GM12878 (cell line): Measurements from ENCODE around the gene CSHL1. TPM values are rescaled to one million over a fixed set of nuclear protein-coding genes. Genes with fewer than 3 reads are reported as not detected.
A peak's percentile ranks its signal among the peaks of the same experiment; 100 is the strongest.
"Not testable (repeated sequence)": the region's sequence is repeated elsewhere in the genome, so short reads cannot be mapped to it uniquely, and the experiment has no call there.

ENCODE experiments used
- ATAC-seq: fragments of 200-7000 bp; cut with Tn5 transposase; 3 replicates; pipeline ENCODE4 v1.9.1; 2020; ENCODE audit warnings: mild to moderate bottlenecking, moderate library complexity
- BruUV-seq: library from RNA; stranded (reverse); fragments of 400-500 nt; replicated peaks from 2 replicates; lab custom pipeline; 2021; lab: Mats Ljungman, UMichigan
- CTCF ChIA-PET: fragments of 300-600 bp; sonication (Branson Sonifier 250); formaldehyde crosslinking; extraction: SDS; loops from one replicate; lab custom pipeline; 2021; ENCODE audit warnings: inconsistent platforms; lab: Yijun Ruan, JAX
- POLR2A ChIA-PET: fragments of 350-600 bp; formaldehyde crosslinking; extraction: SDS; loops from one replicate; lab custom pipeline; 2021; ENCODE audit warnings: inconsistent platforms; lab: Charles Lee
- RAD21 ChIA-PET: fragments of 300-600 bp; sonication (Branson Sonifier 250); formaldehyde crosslinking; loops from one replicate; lab custom pipeline; 2023; ENCODE audit warnings: antibody characterized with exemption; ENCODE audit not compliant: unreplicated experiment; lab: Charles Lee
- SMC1A ChIA-PET: fragments of 300-600 bp; sonication (Branson Sonifier 250); formaldehyde crosslinking; loops from one replicate; lab custom pipeline; 2023; ENCODE audit not compliant: unreplicated experiment, uncharacterized antibody; lab: Charles Lee
- DNase-seq: peaks from one replicate; pipeline ENCODE4 v3.0.0-alpha.2; 2011; ENCODE audit warnings: low read depth, low spot score
- FAIRE-seq: peaks from 3 replicates; lab custom pipeline; 2011; peaks lifted over from hg19 to GRCh38; lab: Jason Lieb, UNC
- H2AFZ ChIP-seq: 2 replicates; pipeline ENCODE4 v1.6.0; 2011; ENCODE audit warnings: low read depth, low read length, control low read depth; ENCODE audit not compliant: control insufficient read depth
- H3K27ac ChIP-seq: 2 replicates; pipeline ENCODE4 v1.5.1; 2011; ENCODE audit warnings: control low read depth; ENCODE audit not compliant: control insufficient read depth, insufficient read depth
- H3K27me3 ChIP-seq, 2 experiments: replicated peaks in 1 of 2; 2 replicates each; pipeline versions ENCODE4 v1.6.0 to v1.6.1; 2011; ENCODE audit warnings: low read length in 1 of 2; ENCODE audit not compliant: control insufficient read depth in 2 of 2, insufficient read depth in 2 of 2
- H3K36me3 ChIP-seq, 2 experiments: 2 replicates each; pipeline ENCODE4 v1.5.1; 2011; ENCODE audit warnings: low read length in 1 of 2; ENCODE audit not compliant: control insufficient read depth in 2 of 2, insufficient read depth in 2 of 2
- H3K4me1 ChIP-seq: 2 replicates; pipeline ENCODE4 v1.6.1; 2011; ENCODE audit warnings: mild to moderate bottlenecking, low read length, moderate library complexity, mixed read lengths; ENCODE audit not compliant: control insufficient read depth, insufficient read depth
- H3K4me2 ChIP-seq: 2 replicates; pipeline ENCODE4 v1.6.0; 2011; ENCODE audit warnings: control low read depth; ENCODE audit not compliant: control insufficient read depth, insufficient read depth
- H3K4me3 ChIP-seq: fragments of 200-600 bp; sonication (generic); 2 replicates; pipeline ENCODE4 v1.5.1; 2016
- H3K79me2 ChIP-seq: 2 replicates; pipeline ENCODE4 v1.6.0; 2011; ENCODE audit warnings: low read length; ENCODE audit not compliant: control insufficient read depth, insufficient read depth
- H3K9ac ChIP-seq: 2 replicates; pipeline ENCODE4 v1.8.0; 2011; ENCODE audit warnings: low read length, control low read depth, mixed read lengths; ENCODE audit not compliant: control insufficient read depth, insufficient read depth
- H3K9me3 ChIP-seq: replicated peaks from 3 replicates; pipeline ENCODE4 v1.5.1; 2011; ENCODE audit warnings: mild to moderate bottlenecking, low read length; ENCODE audit not compliant: control insufficient read depth, insufficient read depth
- H4K20me1 ChIP-seq: 2 replicates; pipeline ENCODE4 v1.6.0; 2011; ENCODE audit not compliant: control insufficient read depth, insufficient read depth
- BMI1 ChIP-seq: fragments of 450-650 bp; IDR thresholded peaks from 2 replicates; pipeline ENCODE4 v1.6.1; 2016; ENCODE audit warnings: mild to moderate bottlenecking, moderate library complexity, borderline replicate concordance
- MEF2B ChIP-seq: fragments of 450-650 bp; IDR thresholded peaks from 2 replicates; pipeline ENCODE4 v1.6.1; 2018; ENCODE audit warnings: mild to moderate bottlenecking, moderate library complexity; ENCODE audit not compliant: partially characterized antibody, poor library complexity, severe bottlenecking
- RUNX3 ChIP-seq: IDR thresholded peaks from 2 replicates; pipeline ENCODE4 v1.6.1; 2012; ENCODE audit warnings: low read length, inconsistent platforms
- WGBS: methylation state at CpG from one replicate; pipeline ENCODE4 v1.1.6; 2016; ENCODE audit warnings: low lambda C conversion rate; ENCODE audit not compliant: insufficient replicate concordance, insufficient coverage; ENCODE audit errors: missing lambda C conversion rate; 5-methylcytosine and 5-hydroxymethylcytosine counted together
- in situ Hi-C: fragments of 300-500 bp; cut with MboI; formaldehyde crosslinking; loops from 9 replicates; pipeline ENCODE4 v1.14.3; 2018; ENCODE audit warnings: mixed read lengths
- intact Hi-C: fragments of 100-400 bp; cut with micrococcal nuclease; formaldehyde crosslinking; loops from one replicate; pipeline ENCODE4 v1.14.2; 2022; ENCODE audit not compliant: unreplicated experiment
- polyA plus RNA-seq, 11 experiments: library from polyadenylated mRNA; depleted of rRNA in 4 of 11; unstranded in 6 of 11; stranded (reverse) in 5 of 11; fragments of >200 nt; fragmentation: Nextera tagmentation in 4 of 11; fragmentation: Illumina TruSeq in 1 of 11; extraction: Ambion mirVana in 4 of 11; extraction: Trizol in 1 of 11; gene quantifications; 1 replicate in 1 of 11; 2 replicates in 10 of 11; pipeline versions ENCODE4 v1.2.1 to v1.2.3, GENCODE V29; 2011 to 2016; ENCODE audit warnings: inconsistent platforms in 2 of 11, missing spikeins in 2 of 11, low read depth in 1 of 11
- total RNA-seq, 4 experiments: library from RNA; depleted of rRNA in 3 of 4; stranded (reverse); fragments of >200 nt in 3 of 4; fragmentation: Illumina TruSeq in 1 of 4; extraction: Trizol in 1 of 4; gene quantifications; 2 replicates each; pipeline versions ENCODE4 v1.2.1 to v1.2.3, GENCODE V29; 2013 to 2021

The CSHL1 gene
- total and polyA plus RNA-seq, 10 of the 15 experiments (the other 5 are each of a cell fraction or from before 2014, with no cell fraction given): not detected

DNA sequence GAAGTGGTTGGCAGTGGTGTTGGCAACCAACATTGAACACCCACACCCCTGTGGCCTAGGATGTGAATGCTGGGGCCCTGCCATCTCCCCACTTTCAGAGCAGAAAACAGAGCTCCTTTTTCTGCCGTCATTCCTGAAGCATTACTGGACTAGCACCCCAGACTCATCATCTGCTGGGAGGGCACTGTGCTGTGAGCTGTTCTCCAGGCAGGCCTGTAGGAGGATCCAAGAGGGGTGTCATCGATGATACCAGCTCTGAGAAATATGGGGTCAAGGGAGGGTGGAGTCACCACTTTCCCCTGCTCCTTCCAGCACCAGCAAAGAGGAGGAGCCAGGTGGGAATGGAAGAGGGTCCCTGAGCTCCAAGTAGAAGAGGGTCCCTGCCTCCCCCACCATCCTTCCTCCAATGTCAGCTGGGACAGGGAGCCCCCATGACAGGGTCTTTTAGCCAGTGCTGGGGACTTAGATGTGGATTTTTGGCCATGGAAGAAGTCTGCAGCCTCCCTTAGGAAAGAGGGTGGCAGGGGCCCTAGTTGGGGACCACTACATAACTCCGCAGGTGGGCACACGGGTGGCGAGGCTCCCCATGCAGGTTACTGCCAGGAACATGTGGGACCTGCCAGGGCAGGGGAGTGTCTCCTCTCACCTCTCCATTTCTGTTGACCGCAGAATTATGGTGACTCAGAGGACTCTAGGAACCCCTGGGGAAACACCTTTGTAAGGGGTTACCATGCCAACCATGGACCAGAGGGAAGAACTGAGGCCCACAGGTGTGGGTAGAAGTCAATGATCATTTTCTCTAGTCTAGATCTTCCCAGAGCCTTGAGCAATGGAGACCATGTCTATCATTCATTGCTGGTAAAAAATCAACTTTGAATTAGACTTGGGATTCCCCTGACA, 11.9 kb downstream of the CSHL1 start:
- H3K36me3 ChIP-seq, H2AFZ ChIP-seq, DNase-seq, H3K79me2 ChIP-seq, intact Hi-C loops, H3K4me3 ChIP-seq, POLR2A ChIA-PET, H3K9ac ChIP-seq, RAD21 ChIA-PET, H4K20me1 ChIP-seq, H3K27ac ChIP-seq, BruUV-seq, H3K9me3 ChIP-seq, H3K27me3 ChIP-seq, H3K4me2 ChIP-seq, FAIRE-seq, in situ Hi-C loops, SMC1A ChIA-PET, H3K4me1 ChIP-seq: not testable (repeated sequence)
- ATAC-seq: peak; percentile 74
- 31% methylated on average over 6 of the region's 6 CpGs for WGBS
- TF ChIP-seq RUNX3 (peak; percentile 48; the same call in 1 of the 2 replicates), BMI1 (peak; percentile 85)
- CTCF ChIA-PET: interaction anchor here (0.9 to 1.9 kb wide), 5 partner anchors 9 to 234 kb away, joined by 3 to 8 read pairs (median 4); no protein-coding TSS in a partner anchor

DNA sequence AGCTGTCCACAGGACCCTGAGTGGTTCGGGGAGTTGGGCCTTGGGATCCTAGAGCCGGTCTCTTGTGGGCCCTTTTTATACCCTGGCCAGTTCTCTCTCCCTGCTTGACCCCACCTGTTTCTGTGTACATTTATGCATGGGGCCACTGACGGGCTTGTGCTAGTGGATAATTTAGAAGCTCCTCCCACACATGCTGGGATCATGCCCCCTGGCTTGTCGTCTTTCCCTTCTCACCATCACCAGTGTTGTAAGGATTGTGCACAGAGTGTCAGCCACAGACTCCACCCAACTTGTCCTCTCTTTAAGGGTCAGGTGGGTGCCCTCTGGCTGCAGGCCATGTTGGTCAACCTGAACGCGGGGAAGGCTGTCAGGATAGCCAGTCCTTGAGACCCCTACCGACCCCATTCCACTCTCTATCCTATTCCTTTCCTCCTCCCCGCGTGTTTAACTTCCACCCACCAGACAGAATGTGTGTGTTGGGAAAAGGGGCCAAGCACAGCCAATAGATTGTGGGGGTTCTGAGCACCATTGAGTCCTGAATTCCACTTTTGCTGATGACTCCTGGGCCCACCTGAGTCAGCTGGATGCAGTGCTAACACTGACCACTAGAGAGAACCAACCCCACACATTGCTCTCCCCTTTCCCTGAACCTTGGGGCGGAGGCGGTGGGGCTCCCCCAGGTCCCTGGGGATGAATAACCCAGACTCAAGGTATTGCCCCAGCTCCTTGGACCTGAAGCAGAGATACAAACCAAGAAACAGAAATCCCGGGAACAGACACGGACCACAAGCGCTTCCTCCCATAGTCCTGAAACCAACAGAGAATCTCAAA, 14.3 kb downstream of the CSHL1 start, which contains the start of gene CSH1:
Gene CSH1 (minus strand): TSS at position 51 of the 831 bp plus-strand sequence. CDS start 63 bp downstream, outside the sequence.
- H3K27me3 ChIP-seq, H3K79me2 ChIP-seq, DNase-seq, CTCF ChIA-PET, H4K20me1 ChIP-seq, POLR2A ChIA-PET, SMC1A ChIA-PET, H2AFZ ChIP-seq, H3K27ac ChIP-seq, H3K4me2 ChIP-seq, BruUV-seq, intact Hi-C loops, FAIRE-seq, in situ Hi-C loops, H3K9ac ChIP-seq, H3K4me1 ChIP-seq, H3K36me3 ChIP-seq, H3K4me3 ChIP-seq, H3K9me3 ChIP-seq: not testable (repeated sequence)
- ATAC-seq: peak; percentile 94
- peak; percentile 61 for TF ChIP-seq MEF2B
- RAD21 ChIA-PET: interaction anchor here (1.2 kb wide), 1 partner anchor 50 kb away, joined by 5 read pairs; no protein-coding TSS in a partner anchor
- WGBS: 58% methylated on average over 8 of the region's 14 CpGs

DNA sequence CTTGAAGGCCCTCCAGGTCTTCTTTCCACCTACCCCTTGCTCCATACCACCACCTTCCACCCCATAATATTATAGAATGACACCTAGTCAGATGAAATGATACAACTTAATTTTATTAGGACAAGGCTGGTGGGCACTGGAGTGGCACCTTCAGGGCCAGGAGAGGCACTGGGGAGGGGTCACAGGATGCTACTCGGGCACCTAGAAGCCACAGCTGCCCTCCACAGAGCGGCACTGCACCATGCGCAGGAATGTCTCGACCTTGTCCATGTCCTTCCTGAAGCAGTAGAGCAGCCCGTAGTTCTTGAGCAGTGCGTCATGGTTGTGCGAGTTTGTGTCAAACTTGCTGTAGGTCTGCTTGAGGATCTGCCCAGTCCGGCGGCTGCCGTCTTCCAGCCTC, 16.2 kb downstream of the CSHL1 start:
- H3K9ac ChIP-seq, H3K9me3 ChIP-seq, ATAC-seq, H3K4me2 ChIP-seq, H3K4me3 ChIP-seq, FAIRE-seq, H4K20me1 ChIP-seq, POLR2A ChIA-PET, DNase-seq, CTCF ChIA-PET, H3K79me2 ChIP-seq, H3K4me1 ChIP-seq, H3K36me3 ChIP-seq, H2AFZ ChIP-seq, H3K27me3 ChIP-seq, intact Hi-C loops, in situ Hi-C loops, RAD21 ChIA-PET, BruUV-seq, H3K27ac ChIP-seq, SMC1A ChIA-PET: not testable (repeated sequence)
- WGBS: 50% methylated on average over 5 of the region's 10 CpGs
